OCI-LY1 (cell line): ENCODE data around the gene ULBP2.

ENCODE experiments used
- H2AFZ ChIP-seq: fragments of 200-600 bp; sonication (generic), shearing (Covaris generic); 2 replicates; pipeline ENCODE4 v1.6.0; 2014; ENCODE audit warnings: antibody characterized with exemption, mild to moderate bottlenecking, low read length
- H3F3A ChIP-seq: fragments of 200-600 bp; sonication (generic), shearing (Covaris generic); 2 replicates; pipeline ENCODE4 v1.6.0; 2014; ENCODE audit warnings: mild to moderate bottlenecking, antibody characterized with exemption, low read length, moderate library complexity; ENCODE audit not compliant: insufficient read depth
- H3K27ac ChIP-seq: fragments of 200-600 bp; sonication (generic); 2 replicates; pipeline ENCODE4 v1.5.1; 2014; ENCODE audit warnings: low read length, mixed run types, mild to moderate bottlenecking, low read depth; ENCODE audit not compliant: poor library complexity, severe bottlenecking
- H3K27me3 ChIP-seq: fragments of 200-600 bp; sonication (generic); 2 replicates; pipeline ENCODE4 v1.6.0; 2014; ENCODE audit warnings: antibody characterized with exemption, mild to moderate bottlenecking, low read length, moderate library complexity; ENCODE audit not compliant: insufficient read depth
- H3K36me3 ChIP-seq: fragments of 200-600 bp; sonication (generic); 2 replicates; pipeline ENCODE4 v1.6.1; 2014; ENCODE audit warnings: mild to moderate bottlenecking, antibody characterized with exemption, low read length, moderate library complexity, mixed read lengths; ENCODE audit not compliant: insufficient read depth
- H3K4me1 ChIP-seq: fragments of 200-600 bp; sonication (generic); 2 replicates; pipeline ENCODE4 v1.5.1; 2014; ENCODE audit warnings: mild to moderate bottlenecking, low read length, moderate library complexity; ENCODE audit not compliant: insufficient read depth, severe bottlenecking
- H3K4me2 ChIP-seq: fragments of 200-600 bp; sonication (generic), shearing (Covaris generic); 2 replicates; pipeline ENCODE4 v1.6.1; 2014; ENCODE audit warnings: low read length
- H3K4me3 ChIP-seq: fragments of 200-600 bp; sonication (generic); 2 replicates; pipeline ENCODE4 v1.5.1; 2014; ENCODE audit warnings: low read length, low read depth, mild to moderate bottlenecking, mixed read lengths; ENCODE audit not compliant: poor library complexity, severe bottlenecking
- H3K79me2 ChIP-seq: fragments of 200-600 bp; shearing (Covaris generic); 2 replicates; pipeline ENCODE4 v1.6.1; 2016; ENCODE audit warnings: mixed run types, low read length, mixed read lengths; ENCODE audit not compliant: insufficient read depth
- H3K9ac ChIP-seq: fragments of 200-600 bp; sonication (generic), shearing (Covaris generic); 2 replicates; pipeline ENCODE4 v1.6.1; 2014; ENCODE audit warnings: mild to moderate bottlenecking, low read length, mixed read lengths
- H3K9me2 ChIP-seq: fragments of 200-600 bp; sonication (generic), shearing (Covaris generic); 2 replicates; pipeline ENCODE4 v1.6.1; 2014; ENCODE audit warnings: low read depth, mild to moderate bottlenecking, low read length, mixed read lengths
- H3K9me3 ChIP-seq: fragments of 200-600 bp; shearing (Covaris generic); 2 replicates; pipeline ENCODE4 v1.6.1; 2014; ENCODE audit warnings: low read length, mixed read lengths
- H4K20me1 ChIP-seq: fragments of 200-600 bp; sonication (generic), shearing (Covaris generic); 2 replicates; pipeline ENCODE4 v1.6.0; 2016; ENCODE audit warnings: mild to moderate bottlenecking, low read length; ENCODE audit not compliant: insufficient read depth
- EZH2 ChIP-seq: fragments of 200-600 bp; sonication (generic), shearing (Covaris generic); IDR thresholded peaks from 2 replicates; pipeline ENCODE4 v1.8.0; 2017; ENCODE audit warnings: borderline replicate concordance, mixed run types, mild to moderate bottlenecking, antibody characterized with exemption, low read length, moderate library complexity, mixed read lengths
- TF ChIP-seq, protein P1 (sequence below): fragments of 200-600 bp; sonication (generic), shearing (Covaris generic); IDR thresholded peaks from 2 replicates; pipeline ENCODE4 v1.5.1; 2017; ENCODE audit warnings: mild to moderate bottlenecking, antibody characterized with exemption, low read length, moderate library complexity, mixed read lengths

ULBP2 gene

DNA sequence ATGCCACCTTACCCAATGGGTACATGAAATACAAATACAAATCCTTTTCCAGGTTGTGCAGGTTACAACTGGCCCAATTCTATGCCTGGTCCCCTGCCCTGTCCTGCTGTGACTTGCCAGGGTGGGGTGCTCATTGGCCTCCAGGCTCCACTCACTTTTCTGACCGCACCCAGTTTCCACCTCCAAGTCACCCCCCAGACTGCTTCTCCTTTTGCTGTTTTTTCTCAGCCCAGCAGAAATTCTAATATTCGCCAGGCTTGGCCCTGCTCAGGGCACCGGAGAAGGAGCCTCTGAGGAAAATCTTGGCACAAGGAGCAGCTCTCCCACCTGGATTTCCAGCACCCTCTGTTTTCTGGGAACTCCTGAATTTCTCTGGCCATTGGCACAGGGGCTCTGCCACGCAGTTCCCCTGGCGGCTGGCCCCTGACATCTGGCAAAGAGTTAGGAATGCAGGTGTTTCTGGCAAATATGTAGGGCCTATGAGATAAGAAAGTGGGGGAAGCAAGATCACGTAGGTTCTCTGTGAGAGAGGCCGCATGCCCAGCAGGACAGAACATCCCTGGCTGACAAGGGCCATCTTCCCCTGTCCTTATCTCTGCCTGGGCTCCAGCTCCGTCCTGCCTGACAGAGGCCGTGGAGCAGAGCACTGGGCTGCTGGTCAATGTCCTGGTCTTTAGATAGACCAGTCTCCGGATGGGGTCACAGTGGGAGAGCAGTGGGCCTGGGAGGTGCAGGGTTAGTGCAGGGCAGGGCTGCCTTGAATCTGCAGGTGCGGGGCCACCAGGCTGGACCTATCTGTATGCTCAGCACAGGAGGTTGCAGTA lies 41.0 kb upstream of the ULBP2 start:
- Histone ChIP-seq H3K4me3 (no peak overlapping the region), H3K27ac (no peak overlapping the region), H3K4me2 (no peak overlapping the region), H3K36me3 (no peaks in the 10 kb centered on the region), H3K9ac (no peak overlapping the region), H4K20me1 (no peaks in the 10 kb centered on the region), H3K79me2 (no peaks in the 10 kb centered on the region), H3K4me1 (no peaks in the 10 kb centered on the region), H3K9me2 (no peaks in the 10 kb centered on the region), H2AFZ (no peak overlapping the region), H3K27me3 (no peaks in the 10 kb centered on the region; the same call in 1 of the 2 replicates), H3F3A (no peaks in the 10 kb centered on the region), H3K9me3 (no peaks in the 10 kb centered on the region)
- TF ChIP-seq, protein P1, sequence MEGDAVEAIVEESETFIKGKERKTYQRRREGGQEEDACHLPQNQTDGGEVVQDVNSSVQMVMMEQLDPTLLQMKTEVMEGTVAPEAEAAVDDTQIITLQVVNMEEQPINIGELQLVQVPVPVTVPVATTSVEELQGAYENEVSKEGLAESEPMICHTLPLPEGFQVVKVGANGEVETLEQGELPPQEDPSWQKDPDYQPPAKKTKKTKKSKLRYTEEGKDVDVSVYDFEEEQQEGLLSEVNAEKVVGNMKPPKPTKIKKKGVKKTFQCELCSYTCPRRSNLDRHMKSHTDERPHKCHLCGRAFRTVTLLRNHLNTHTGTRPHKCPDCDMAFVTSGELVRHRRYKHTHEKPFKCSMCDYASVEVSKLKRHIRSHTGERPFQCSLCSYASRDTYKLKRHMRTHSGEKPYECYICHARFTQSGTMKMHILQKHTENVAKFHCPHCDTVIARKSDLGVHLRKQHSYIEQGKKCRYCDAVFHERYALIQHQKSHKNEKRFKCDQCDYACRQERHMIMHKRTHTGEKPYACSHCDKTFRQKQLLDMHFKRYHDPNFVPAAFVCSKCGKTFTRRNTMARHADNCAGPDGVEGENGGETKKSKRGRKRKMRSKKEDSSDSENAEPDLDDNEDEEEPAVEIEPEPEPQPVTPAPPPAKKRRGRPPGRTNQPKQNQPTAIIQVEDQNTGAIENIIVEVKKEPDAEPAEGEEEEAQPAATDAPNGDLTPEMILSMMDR: no peak
- no peak for TF ChIP-seq EZH2

DNA sequence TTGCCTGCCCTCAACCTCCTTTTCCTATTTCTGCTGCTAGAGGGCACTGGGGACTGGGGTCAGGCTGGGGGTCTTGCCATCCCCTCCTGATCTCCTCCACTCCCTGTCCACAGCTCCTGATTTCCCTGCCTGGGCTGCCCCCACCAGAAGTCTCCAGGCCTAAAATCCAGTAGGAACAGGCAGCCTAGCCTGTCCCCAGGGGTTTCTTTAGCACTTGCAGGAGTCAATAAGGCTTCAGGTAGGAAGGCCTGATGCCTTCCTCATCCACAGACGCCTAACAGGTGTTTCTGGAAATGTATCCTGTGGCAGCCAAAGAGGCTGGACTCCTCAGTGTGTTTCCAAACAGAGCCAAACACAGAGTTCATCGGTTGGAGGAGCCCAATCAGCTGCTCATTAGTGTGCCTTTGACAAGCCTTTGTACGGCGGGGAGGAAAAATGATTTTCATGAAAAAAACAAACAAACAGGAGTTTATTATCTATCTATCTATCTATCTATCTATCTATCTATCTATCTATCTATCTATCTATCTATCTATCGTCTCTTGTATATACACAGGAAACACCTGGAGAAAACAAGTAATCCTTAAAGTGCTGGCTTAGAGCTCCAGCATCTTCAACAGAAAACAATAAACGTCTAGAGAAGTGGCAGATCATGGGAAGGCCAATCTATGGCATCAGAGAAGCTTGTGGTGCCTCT lies 40.2 kb upstream of the ULBP2 start:
- Histone ChIP-seq H3K4me2 (no peak overlapping the region), H3K9me2 (no peaks in the 10 kb centered on the region), H3F3A (no peaks in the 10 kb centered on the region), H3K9me3 (no peaks in the 10 kb centered on the region), H2AFZ (no peak overlapping the region), H3K79me2 (no peaks in the 10 kb centered on the region), H4K20me1 (no peaks in the 10 kb centered on the region), H3K4me3 (no peak overlapping the region), H3K27ac (no peak overlapping the region), H3K9ac (no peak overlapping the region), H3K4me1 (no peaks in the 10 kb centered on the region), H3K36me3 (no peaks in the 10 kb centered on the region), H3K27me3 (no peaks in the 10 kb centered on the region; the same call in 1 of the 2 replicates)
- TF ChIP-seq, protein P1: no peak

DNA sequence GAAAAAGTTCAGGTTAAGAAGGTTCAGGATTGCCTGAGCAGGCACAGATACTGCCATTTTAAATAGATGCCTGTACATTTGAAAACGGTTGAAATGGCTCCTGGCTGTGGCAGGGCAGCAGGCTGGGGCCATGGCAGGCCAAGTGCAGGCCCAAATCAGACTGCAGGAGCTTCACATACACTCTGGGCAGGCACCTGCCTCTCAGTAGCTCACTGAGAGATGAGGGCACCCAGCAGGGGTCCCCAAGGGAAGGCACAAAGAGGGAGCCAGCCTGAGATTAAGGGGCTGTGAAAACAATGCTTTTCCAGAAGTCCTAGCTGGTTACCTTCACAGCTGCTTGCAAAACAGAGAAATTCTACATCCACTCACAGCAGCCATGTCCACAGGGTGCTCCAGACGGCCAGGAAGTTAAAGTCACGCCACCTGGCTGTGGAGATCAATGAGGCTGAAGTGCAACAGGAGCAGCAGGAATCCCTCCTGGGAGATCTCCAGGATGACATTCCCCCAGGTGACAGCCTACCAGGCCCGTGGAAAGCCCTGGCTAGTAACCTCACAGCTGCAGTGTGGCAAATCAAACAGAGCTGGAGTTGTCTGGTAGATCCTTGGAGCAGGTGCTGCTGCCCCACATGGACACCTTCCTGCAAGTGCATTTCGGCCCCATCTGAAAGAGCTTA lies 37.7 kb upstream of the ULBP2 start:
- TF ChIP-seq, protein P1: no peak
- TF ChIP-seq EZH2: no peak

More for the DNA sequence above, 37.7 kb upstream of the ULBP2 start:
- no peaks in the 10 kb centered on the region for H4K20me1 ChIP-seq
- H3K9me3 ChIP-seq: no peaks in the 10 kb centered on the region
- H3K27ac ChIP-seq: no peak overlapping the region
- no peak overlapping the region for H3K4me2 ChIP-seq
- H3F3A ChIP-seq: no peaks in the 10 kb centered on the region
- no peak overlapping the region for H3K4me3 ChIP-seq
- H3K9me2 ChIP-seq: no peaks in the 10 kb centered on the region
- H3K4me1 ChIP-seq: no peaks in the 10 kb centered on the region
- H3K79me2 ChIP-seq: no peaks in the 10 kb centered on the region
- H3K9ac ChIP-seq: no peak overlapping the region
- H2AFZ ChIP-seq: no peak overlapping the region
- H3K36me3 ChIP-seq: no peaks in the 10 kb centered on the region
- no peaks in the 10 kb centered on the region; the same call in 1 of the 2 replicates for H3K27me3 ChIP-seq
